Fibroblast of pulmonary artery (primary cell): ENCODE results near the gene GALNT5.

Experiments used
- DNase-seq: peaks from one replicate; pipeline ENCODE4 v3.0.0-alpha.2; 2010; ENCODE audit warnings: low read depth
- H3K4me3 ChIP-seq: replicated peaks from 2 replicates; pipeline ENCODE4 v1.5.1; 2011; ENCODE audit warnings: low read depth, mild to moderate bottlenecking, control low read depth, low read length, moderate library complexity
- TF ChIP-seq, protein P1 (sequence below): IDR thresholded peaks from 2 replicates; pipeline ENCODE4 v1.5.1; 2011; ENCODE audit warnings: mild to moderate bottlenecking, control low read depth, low read length, inconsistent platforms; ENCODE audit errors: missing control alignments

GALNT5 gene

DNA sequence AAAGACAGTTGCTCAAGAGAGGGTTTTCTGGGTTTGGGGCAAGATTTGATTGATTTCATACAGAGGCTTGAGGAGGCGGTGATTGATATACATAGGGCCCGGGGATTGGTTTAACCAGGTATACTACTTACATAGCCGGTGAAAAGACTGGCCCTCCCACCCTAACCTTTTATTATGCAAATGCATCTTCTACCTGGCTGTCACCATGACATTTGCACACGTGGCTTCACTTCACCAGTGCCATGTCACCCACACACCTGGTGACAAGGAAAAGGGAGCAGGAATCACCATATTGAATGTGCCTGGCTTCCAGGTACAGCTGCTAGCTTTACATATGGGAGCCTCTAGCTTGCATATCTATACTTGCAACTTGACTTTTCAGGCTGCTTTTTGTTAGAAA lies 58.4 kb downstream of the GALNT5 start:
- no peak overlapping the region for H3K4me3 ChIP-seq
- no peak for DNase-seq
- TF ChIP-seq, protein P1, sequence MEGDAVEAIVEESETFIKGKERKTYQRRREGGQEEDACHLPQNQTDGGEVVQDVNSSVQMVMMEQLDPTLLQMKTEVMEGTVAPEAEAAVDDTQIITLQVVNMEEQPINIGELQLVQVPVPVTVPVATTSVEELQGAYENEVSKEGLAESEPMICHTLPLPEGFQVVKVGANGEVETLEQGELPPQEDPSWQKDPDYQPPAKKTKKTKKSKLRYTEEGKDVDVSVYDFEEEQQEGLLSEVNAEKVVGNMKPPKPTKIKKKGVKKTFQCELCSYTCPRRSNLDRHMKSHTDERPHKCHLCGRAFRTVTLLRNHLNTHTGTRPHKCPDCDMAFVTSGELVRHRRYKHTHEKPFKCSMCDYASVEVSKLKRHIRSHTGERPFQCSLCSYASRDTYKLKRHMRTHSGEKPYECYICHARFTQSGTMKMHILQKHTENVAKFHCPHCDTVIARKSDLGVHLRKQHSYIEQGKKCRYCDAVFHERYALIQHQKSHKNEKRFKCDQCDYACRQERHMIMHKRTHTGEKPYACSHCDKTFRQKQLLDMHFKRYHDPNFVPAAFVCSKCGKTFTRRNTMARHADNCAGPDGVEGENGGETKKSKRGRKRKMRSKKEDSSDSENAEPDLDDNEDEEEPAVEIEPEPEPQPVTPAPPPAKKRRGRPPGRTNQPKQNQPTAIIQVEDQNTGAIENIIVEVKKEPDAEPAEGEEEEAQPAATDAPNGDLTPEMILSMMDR, result no peak

DNA sequence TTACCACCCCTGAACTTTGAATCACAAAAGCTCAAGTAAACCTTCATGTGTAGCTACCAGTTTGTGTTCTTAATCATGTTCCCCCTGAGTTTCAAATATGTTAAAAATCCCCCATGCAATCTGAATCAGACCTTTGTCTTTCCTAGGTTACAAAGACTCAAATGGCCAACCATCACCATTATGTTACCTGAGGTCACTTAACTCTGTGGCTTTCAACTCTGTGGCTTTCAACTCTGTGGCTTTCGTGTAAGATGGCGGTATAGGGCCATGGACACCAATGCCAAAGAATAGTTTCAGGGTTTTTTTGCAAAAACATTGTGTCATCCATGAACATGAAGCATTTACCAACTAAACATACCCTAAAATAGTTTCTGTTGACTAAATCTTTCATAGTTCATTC lies 61.4 kb downstream of the GALNT5 start:
- TF ChIP-seq, protein P1, result no peak
- no peak for DNase-seq

DNA sequence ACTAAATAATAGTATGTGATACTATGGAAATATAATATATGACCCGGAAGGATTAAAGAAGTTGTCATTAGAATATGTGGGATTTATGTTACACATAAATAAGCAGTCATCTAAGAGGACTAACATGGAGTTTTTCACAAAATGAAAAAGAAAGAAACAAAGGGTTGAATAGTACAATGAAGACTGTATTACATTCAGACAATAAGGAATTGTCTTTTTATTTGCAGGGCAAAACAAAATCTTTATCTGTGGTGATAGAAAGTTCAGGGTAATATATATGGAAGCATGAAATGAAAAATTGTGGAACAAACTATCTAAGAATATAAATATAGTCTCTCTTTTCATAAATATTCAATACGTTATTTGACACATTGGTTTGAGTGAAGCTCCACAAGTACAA lies 62.3 kb downstream of the GALNT5 start:
- H3K4me3 ChIP-seq, result no peak overlapping the region
- TF ChIP-seq, protein P1, result no peak
- no peak for DNase-seq

More for the DNA sequence above, 61.4 kb downstream of the GALNT5 start:
- no peak overlapping the region for H3K4me3 ChIP-seq

DNA sequence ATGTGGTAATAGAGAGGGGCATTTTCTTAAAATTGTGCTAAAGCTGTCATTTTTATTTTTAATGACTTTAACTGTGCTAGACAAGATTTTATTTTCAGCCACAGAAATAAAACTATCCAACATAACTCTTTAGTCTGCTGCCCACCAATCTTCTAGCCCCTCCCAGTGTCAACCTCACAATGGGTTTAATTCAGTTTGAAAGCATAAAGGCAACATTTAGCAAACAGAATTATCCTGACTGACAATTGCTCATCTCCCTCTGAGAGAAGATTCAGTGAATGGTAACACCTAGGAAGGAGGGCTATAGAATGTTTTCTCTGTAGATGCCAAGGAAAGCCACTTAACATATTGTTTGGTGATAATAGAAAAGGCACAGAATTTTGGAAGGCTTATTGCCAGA lies 62.9 kb downstream of the GALNT5 start:
- DNase-seq, result no peak
- TF ChIP-seq, protein P1, result no peak
- H3K4me3 ChIP-seq, result no peak overlapping the region

DNA sequence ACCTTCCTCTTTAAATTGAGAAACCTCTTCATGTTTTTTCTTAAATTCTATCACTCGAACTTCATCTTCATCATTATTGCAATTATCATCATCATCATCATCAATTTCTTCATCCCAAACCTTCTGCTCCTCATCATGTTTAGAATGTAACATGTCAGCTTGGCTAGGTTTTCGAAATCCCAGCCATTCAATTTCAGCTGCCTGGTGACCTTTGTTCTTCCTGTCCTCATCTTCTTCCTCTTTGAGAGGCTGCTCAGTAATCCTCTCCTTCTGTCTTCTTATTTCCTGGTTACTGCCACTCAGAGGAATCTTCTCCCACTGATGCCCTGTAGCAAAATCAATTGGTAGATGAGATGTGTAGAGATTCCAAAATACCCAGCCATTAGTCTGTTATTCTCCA lies 64.0 kb downstream of the GALNT5 start:
- DNase-seq, result no peak
- H3K4me3 ChIP-seq, result no peak overlapping the region
- TF ChIP-seq, protein P1, result no peak

DNA sequence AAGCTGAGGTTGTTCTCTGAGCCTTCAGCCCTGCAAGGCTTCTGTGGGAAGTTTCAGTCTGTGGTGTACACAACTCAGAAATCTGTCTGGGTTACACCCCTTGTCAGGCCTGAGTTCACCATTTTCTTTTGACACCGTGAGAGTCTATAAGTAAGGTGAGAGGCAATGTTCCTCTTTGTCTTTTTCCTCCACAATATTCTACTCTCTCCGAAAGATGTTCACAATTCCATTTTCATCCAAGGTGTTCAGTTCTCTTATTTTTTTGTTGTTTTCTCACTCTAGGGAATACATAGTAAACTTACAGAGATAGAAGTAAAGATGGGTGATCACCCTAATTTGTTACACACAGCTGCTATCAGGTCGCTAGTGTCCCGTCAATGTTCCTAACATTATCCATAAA lies 64.9 kb downstream of the GALNT5 start:
- TF ChIP-seq, protein P1, result no peak
- no peak overlapping the region for H3K4me3 ChIP-seq
- no peak for DNase-seq

DNA sequence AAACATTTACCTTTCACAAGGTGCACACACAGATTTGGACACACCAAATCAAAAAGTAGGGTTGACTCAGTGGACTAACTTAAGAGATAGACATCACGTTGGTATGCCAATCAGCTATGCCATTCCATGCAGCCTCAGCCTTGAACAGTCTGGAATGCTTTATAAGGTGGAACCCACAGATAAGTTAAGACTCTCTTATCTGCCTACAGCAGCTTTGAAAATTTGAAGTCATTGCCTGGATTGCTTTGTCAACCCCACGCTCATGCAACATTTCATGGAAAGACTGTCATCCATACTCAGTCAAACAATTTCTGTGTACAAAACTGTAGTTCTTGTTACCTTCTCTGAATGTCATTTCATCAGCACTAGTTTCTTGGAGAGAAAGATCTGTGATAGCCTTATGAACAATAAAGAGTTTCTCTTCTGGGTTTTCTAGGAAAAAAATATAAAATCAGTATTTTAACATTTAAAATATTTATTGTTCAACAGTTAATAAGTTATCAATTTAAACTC lies 66.9 kb downstream of the GALNT5 start:
- DNase-seq, result no peak
- TF ChIP-seq, protein P1, result no peak
- no peak overlapping the region for H3K4me3 ChIP-seq
